ENCODE data around the gene FBXO8.
"Not testable (repeated sequence)": the region's sequence is repeated elsewhere in the genome, so short reads cannot be mapped to it uniquely, and the experiment has no call there.

FBXO8 gene, protein sequence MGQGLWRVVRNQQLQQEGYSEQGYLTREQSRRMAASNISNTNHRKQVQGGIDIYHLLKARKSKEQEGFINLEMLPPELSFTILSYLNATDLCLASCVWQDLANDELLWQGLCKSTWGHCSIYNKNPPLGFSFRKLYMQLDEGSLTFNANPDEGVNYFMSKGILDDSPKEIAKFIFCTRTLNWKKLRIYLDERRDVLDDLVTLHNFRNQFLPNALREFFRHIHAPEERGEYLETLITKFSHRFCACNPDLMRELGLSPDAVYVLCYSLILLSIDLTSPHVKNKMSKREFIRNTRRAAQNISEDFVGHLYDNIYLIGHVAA

DNA sequence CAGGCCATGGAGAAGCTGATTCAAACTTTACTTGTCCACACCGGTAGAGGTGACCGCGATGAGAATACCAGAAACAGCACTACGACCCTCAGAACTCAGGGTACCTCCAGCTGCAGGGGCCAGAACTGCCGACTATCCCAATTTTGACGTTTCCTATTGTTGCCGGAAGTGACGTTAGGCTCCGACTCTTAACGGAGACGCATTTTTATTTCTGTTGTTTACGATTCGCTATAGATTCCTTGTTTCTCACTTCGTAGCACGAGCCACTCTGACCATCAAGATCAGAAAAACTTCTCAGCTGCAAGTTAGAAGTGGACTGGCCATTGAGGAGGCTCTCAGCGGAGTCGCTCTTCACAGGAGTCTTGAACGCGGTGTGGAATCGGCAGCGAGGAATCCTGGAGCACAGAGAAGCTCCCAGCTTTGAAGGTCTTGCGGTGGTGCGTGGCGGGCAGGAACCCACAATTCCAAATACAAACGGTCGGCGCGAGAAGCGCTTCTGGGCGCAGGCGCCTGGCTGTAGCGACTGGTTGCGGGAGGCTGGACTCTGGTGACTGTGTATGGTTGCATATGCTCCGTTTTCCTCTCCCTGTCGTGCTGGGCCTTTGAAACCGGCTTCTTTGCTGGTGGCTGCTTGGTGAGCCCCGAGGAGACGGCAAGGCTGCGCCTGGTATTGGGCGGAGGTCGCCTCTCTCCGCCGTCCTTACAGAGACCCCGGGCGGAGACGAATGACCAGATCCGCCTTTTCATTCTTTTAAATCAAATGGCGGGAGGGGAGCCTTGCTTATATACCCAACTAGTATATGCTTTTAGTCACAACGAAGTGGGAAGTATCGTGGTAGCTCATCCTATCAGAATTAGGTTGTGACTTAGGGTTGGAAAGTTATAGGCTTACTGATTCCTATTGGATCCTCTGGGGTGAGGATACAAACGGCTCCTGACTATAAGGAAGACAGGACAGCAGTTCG, at the start of gene FBXO8, which contains the start of gene CEP44:
Gene FBXO8, minus strand, starts transcription at position 161 of the 965 bp plus-strand sequence. CDS start 20,575 bp downstream, outside the sequence.
Gene CEP44, plus strand, starts transcription at position 405 of the 965 bp plus-strand sequence. CDS start 15,211 bp downstream, outside the sequence.
- DNase-seq (ENCODE audit: low read depth, low spot score), result peak; percentile 24

DNA sequence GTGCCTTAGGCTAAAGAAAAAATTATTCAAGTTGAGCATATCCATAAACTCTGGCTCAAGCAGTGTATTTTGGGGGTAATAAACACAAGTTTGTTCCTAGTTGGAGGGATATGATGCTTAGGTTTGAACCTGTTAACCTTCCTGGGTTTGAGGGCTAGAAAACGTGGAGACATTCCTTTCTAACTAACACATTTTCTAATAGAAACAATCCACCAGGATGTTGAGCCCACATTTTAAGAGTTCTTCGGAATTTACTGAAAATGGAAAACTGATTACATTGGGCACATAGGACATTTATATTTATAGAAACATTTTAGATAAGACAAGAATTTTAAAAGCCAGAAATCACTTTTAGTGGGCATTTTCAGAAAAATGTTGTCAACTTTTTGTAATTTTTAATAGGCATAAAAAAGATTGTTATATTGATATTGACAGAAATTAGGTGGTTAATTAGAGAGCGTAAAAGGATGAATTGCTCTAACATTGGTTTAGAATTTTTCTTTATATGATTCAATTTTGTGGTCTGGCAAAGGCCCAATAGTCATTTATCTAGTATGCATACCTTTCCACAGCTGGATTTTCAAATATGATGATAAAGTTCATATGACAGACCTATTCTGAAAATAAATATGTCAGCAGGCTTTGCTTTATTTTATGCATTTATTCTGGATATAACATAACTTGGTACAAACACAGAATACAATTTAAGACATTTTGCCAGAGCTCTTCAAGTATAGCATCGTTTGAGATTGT, 49.5 kb upstream of the FBXO8 start:
- no peak for DNase-seq (ENCODE audit: low read depth, low spot score)
- peak overlapping the region; percentile 75 for H3K27ac ChIP-seq

More for the DNA sequence above, at the start of gene FBXO8, which contains the start of gene CEP44:
- H3K27ac ChIP-seq, result peak within 1 kb of the TSS; percentile 96

DNA sequence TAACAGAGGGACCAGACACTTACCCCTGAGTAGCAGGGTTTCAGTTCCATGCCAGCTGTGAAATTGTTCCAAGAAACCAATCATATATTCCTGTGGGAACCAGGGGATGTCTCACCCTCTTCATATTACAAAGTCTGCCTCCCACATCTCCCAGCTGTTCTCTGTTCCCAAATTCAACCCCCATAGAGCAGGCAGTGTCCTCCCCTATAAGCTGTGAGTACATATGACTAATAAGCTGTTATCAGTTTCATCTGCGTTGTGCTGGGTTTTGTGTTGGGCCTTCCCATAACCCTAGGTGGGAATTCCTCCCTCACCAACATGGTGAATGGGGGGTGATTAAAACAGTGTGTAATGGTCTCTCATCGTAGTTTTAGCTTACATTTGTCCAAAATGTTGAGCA, 41.3 kb upstream of the FBXO8 start:
- no peak for DNase-seq (ENCODE audit: low read depth, low spot score)
- H3K27ac ChIP-seq, result no peak overlapping the region

DNA sequence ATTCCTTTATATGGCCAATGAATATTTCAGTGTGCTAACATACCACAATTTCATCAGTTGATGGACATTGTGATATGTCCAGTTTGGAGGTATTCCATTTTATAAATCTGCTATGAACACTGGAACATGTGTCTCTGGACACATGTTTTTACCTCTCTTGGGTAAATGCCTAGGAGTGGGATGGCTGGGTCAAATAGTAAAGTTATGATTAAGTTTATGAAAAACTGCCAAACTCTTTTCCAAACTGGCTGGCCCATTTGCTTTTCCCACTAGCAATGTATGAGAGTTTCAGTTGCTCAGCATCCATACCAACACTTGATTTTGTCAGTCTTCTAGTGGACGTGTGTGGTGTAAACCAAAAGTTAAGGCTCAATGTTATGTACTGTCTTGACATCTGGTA, 40.8 kb upstream of the FBXO8 start:
- no peak overlapping the region for H3K27ac ChIP-seq
- DNase-seq (ENCODE audit: low read depth, low spot score), result no peak

DNA sequence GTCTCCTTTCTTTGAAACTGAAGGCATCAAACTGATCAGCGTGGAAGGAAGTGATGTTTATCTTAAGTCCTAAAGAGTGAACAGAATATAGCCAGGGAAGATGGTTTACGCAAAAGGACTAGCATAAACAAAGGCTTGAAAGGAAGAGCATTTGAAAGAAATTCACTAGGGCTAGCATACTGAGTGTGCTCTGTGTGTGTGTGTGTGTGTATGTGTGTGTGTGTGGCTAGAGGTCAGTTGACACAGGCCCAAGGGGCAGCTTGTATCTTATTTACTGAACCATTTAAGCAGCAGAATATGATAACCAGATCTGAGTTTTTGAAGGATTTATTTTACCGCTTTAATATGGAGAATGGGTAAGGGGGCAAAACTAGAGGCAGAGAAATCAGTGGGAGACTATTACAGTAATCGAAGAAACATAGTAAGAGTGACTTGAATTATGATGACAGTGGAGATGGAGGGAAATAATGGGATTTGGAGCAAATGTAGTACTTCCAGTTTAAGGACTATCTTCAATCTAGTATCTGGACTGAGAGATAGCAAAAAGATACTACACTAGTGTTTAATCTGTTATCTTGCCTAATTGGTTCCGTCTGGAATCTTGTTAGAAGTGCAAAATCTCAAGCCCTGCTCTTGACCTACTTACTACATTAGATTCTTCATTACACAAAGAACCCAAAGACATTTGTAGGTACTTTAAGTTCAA, 37.2 kb upstream of the FBXO8 start:
- no peak for DNase-seq (ENCODE audit: low read depth, low spot score)
- no peak overlapping the region for H3K27ac ChIP-seq

DNA sequence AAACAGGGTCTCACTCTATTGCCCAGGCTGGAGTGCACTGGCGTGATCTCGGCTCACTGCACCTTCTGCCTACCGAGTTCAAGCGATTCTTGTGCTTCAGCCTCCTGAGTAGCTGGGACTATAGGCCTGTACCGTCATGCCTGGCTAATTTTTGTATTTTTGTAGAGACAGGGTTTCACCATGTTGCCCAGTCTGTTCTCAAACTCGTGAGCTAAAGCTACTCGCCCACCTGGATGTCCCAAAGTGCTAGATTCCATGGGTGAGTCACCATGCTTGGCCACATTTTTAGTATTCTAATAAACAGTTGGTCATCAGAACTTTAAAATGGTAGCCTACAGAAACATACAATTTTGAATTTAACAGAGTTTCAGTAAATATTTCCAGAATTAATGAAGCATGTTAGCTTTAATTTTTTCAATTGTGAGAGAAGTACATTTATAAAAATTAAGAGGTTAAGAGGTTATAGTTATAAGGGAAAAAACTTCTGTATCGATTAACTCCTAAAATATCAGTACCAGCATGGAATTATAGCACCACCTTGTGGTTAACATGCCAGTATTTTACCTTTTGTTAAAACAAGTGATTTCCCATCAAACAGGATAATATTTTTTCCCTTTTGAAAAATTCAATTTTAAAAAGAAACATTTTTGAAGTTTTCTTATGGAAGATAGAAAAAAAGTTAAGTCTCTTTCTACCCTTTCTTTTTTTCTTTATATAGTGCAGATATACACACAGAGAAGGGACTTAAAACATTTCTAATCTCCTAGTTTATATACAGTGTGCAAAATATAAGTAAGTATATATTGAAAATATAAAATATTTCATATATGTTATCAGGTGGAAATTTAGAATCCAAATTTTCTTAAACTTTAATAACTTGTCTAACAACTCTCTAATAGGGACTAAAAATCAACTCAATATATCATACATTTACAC, 35.6 kb upstream of the FBXO8 start:
- no peak for DNase-seq (ENCODE audit: low read depth, low spot score)
- H3K27ac ChIP-seq, result no peak overlapping the region

DNA sequence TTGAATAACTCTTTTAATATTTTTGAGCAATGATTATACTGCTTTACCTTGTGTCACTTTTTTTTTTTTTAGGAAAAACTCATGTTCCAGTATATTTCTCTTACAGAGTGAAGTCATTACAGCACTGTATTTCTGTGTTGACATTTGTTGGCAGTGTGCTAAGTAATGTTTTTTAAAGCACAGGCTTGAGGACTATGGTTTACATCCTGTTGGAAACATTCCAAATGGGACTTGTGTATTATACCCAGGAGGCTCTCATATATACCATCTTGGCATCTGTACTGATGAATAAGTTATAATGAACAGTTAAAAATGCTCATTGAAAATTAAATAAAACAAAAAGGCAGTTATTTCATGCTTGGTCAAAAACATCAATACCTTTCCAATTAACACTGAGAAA, 34.1 kb upstream of the FBXO8 start:
- DNase-seq (ENCODE audit: low read depth, low spot score), result no peak
- H3K27ac ChIP-seq, result no peak overlapping the region

DNA sequence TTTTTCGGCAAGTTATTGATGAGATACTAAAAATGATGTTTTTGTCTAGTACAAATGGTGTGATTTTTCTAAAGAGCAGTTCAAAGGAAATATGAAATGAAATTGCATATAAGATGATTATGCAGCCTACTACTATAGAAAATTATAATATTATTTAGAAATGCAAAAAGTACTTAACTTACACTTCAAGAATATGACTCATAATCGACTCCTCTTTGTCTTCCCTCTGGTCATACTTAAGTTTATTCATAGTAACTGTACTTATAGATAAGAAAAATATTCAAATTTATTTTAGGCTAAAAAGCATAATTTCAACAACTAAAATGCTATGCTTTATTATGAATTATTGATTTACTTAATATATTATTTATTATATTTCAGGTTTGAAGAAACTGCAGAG, 33.5 kb upstream of the FBXO8 start:
- DNase-seq (ENCODE audit: low read depth, low spot score), result no peak
- H3K27ac ChIP-seq, result no peak overlapping the region

DNA sequence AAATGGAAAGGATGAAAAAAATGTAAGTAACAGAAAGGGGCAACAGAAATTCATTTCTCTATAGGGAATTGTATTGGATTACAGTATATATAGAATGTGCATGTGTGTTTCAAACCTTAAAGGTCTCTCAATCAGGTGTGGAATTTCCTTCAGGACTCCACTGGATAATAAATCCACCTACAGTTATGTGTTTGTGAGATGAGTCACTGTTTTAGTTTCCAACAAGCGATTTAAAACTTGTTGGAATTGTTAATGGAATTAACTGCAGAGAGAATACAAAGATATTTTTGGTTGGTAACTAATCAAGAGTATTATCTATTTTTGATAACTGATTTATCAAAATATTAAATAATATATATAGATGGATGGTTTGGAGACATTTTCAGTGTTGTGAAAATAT, 33.1 kb upstream of the FBXO8 start:
- H3K27ac ChIP-seq, result no peak overlapping the region
- DNase-seq (ENCODE audit: low read depth, low spot score), result no peak

DNA sequence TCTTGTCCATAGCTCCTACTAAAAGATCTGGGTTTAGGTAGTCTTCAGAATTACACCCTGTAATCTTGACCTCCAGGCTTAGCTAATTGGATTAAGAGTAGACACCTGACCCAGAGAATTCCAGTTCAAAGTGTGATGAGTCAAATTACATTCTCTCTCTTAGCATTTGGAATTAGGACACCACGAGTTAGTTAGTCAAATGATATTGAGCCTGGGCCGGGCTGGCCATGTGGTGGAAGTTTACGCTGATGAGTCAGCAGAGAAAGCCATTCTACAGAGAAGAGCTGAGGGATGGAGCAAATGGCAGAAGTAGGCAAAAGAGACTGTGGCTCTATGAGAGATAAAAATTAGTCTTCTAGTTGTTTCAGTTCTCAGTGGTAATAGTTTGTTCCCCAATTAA, 31.3 kb upstream of the FBXO8 start:
- peak; percentile 33 for DNase-seq (ENCODE audit: low read depth, low spot score)
- H3K27ac ChIP-seq, result peak overlapping the region; percentile 3

DNA sequence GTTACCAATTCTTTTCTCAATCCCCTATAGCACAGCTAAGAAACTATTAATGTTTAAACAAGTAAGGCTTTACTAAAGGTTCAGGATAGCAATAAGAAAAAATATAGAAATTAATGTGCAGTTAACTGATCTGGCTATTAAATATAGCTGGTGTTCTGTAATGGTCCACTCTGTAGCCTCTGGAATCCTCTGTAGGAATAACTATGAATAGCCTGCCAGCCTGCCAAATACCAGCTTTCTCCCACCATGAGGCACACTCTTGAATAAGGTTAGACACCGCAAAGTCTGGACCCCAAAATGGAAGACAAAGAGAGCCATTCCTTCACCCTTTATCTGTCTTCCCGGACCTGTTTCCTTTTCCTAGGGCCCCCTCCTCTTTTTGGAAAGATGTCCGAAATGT, 30.8 kb upstream of the FBXO8 start:
- DNase-seq (ENCODE audit: low read depth, low spot score), result no peak

DNA sequence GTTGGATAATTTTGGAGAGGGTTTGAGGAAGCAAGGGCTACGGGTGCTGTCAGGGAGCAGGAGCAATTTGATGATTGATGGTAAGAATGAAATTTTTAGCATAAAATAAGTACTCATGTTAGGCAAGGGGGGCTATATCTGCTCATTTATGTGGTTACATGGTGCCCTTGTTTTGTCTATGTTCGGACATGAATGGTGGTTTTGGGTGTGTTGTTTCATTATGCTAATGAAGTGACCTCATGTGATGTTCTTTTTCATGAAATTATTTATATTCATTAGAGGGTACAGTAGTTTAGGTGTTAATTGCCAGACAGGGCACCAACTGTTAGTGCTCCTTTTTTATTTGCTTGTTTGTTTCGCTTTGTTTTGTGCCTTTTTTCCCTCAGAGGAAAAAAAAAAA, 29.5 kb upstream of the FBXO8 start:
- no peak for DNase-seq (ENCODE audit: low read depth, low spot score)
- no peak overlapping the region for H3K27ac ChIP-seq

More for the DNA sequence above, 30.8 kb upstream of the FBXO8 start:
- peak overlapping the region; percentile 3 for H3K27ac ChIP-seq

DNA sequence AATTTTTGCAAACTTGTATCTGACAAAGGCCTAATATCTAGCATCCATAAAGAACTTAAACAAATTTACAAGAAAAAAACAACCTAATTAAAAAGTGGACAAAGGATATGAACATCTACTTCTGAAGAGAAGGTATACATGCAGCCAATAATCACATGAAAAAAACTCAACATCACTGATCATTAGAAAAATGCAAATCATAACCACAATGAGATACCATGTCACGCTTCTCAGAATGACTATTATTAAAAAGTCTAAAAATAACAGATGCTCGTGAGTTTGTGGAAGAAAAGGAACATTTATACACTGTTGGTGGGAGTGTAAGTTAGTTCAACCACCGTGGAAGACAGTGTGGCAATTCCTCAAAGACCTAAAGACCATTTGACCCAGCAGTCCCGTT, 24.2 kb upstream of the FBXO8 start:
- DNase-seq (ENCODE audit: low read depth, low spot score), result no peak
- no peak overlapping the region for H3K27ac ChIP-seq

DNA sequence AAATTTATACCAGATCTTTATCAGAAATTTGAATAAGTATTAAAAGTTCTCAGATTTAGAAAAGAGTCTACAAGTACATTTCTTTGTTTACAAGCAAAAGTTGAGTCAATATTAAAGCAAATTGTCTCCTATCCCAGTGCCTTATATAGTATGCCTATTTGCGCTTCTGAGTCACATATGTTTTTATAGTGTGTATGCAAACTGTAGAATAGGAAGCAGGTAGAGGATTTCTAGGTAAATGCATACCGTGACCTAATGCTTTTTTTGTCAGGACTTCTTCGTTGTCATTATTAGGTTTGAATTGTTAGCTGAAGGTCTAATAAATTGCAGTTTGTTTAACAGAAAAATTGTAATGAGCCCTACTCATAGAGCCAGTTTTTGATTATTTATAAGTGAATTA, 22.5 kb upstream of the FBXO8 start:
- no peak overlapping the region for H3K27ac ChIP-seq
- no peak for DNase-seq (ENCODE audit: low read depth, low spot score)

DNA sequence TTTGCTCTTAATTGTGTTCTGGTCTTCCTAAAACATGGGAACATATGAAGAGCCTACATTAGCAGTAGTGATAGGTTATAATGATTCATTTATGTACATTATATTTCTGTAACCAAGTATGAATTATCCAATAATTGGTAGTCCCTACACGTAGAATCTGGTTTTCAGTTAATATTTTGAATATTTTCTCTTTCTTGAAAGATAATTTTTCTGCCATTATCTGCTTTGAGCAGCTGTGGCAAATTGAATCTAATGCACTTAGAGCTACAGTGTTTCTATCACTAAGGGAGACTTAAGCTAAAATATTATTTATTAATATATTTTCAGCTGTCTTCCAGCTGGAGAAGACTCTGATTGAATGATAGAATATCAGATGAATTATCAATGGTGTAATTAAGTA, 21.2 kb upstream of the FBXO8 start:
- H3K27ac ChIP-seq, result no peak overlapping the region
- DNase-seq (ENCODE audit: low read depth, low spot score), result no peak

DNA sequence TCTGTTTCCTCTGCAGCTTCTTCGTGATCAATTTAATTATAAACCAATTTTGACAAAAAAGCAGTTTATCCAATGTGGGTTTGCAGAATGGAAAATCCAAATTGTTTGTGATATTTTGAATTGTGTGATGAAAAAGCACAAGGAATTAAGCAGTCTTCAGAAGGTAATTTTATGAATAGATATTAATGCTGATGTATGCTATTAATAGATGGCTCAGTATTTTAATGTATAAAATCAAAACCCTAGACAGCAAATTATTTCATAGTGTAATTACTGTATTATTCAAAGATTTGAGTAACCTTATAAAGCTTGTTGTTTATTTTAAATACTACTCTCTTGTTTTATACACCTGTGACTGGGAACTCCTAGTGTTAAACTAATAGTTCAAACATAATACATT, 20.2 kb upstream of the FBXO8 start:
- DNase-seq (ENCODE audit: low read depth, low spot score), result no peak
- H3K27ac ChIP-seq, result no peak overlapping the region

DNA sequence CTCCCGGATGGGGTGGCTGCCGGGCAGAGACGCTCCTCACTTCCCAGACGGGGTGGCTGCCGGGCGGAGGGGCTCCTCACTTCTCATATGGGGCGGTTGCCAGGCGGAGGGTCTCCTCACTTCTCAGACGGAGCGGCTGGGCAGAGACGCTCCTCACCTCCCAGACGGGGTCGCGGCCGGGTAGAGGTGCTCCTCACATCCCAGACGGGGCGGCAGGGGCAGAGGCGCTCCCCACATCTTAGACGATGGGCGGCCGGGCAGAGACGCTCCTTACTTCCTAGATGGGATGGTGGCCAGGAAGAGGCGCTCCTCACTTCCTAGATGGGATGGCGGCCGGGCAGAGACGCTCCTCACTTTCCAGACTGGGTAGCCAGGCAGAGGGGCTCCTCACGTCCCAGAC, 11.7 kb upstream of the FBXO8 start:
- not testable (repeated sequence) for DNase-seq (ENCODE audit: low read depth, low spot score); H3K27ac ChIP-seq

DNA sequence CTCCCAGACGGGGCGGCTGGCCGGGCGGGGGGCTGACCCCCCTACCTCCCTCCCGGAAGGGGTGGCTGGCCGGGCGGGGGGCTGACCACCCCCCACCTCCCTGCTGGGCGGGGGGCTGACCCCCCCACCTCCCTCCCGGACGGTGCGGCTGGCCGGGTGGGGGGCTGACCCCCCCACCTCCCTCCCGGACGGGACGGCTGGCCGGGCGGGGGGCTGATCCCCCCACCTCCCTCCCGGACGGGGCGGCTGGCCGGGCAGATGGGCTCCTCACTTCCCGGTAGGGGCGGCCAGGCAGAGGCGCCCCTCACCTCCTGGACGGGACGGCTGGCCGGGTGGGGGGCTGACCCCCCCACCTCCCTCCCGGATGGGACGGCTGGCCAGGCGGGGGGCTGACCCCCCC, 11.2 kb upstream of the FBXO8 start:
- not testable (repeated sequence) for DNase-seq (ENCODE audit: low read depth, low spot score); H3K27ac ChIP-seq

DNA sequence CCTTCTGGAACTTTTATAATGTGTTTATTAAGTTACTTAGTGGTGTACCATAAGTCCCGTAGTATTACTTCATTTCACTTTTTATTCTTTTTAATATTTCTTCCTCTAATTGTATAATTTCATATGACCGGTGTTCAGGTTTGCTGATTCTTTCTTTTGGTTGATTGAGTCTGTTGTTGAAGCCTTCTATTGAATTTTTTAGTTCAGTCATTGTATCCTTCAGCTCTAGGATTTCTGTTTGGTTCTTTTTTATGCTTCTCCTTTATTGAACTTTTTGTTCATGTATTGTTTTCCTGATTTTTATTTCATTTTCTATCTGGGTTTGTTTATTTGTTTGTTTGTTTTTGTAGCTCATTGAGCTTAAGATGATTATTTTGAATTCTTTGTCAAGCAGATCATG, 9.0 kb upstream of the FBXO8 start:
- H3K27ac ChIP-seq, result no peak overlapping the region
- DNase-seq (ENCODE audit: low read depth, low spot score), result no peak
